ENCODE measurements around the gene VSTM2B.

Gene VSTM2B

DNA sequence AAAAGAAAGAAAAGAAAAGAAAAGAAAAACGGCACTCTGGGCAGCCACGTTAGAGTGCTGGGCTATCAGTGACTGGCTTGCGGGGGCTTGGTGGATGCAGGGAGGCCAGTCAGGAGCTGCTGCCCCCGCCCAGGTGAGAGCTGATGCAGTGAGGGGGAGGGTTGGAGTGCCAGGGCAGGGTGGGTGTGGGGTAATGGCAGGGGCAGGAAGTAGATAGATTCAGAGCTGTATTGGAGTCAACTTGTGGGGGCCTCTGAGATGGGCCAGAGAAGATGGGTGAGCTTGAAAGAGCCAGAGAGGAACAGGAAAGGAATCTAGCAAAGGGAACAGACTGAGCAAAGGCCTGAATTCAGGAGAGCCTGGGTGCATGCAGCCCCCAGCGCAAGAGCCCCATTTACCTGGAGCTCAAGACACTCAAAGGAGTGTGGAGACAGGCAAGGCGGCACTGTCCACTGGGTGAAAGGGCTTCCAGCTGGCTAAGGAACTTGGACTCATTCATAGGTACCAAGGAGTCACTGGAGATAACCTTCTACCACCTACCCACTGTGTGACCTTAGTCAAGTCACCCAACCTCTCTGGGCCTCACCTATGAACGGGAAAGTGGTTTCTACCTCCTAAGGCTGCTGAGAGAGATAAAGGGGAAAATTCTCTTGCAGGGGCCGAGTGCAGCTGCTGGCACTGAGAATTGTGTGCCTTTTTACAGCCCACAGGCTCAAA is 20.2 kb downstream of the VSTM2B start:
- Histone ChIP-seq H4K91ac (ENCODE audit: low read length) (no peak overlapping the region), H3K36me3 (ENCODE audit: control insufficient read depth in 1 of 2, insufficient read depth in 2 of 2, low read depth in 1 of 2, low read length in 2 of 2) (no peaks in the 10 kb centered on the region), H3K4ac (ENCODE audit: low read depth in 1 of 2, low read length in 2 of 2) (no peak overlapping the region), H3K4me1 (ENCODE audit: control insufficient read depth, insufficient read depth, low read depth, low read length) (peaks cover 2% of the 10 kb centered on the region), H3K18ac (ENCODE audit: low read depth in 1 of 2, low read length in 2 of 2) (no peak overlapping the region), H3K27me3 (ENCODE audit: control insufficient read depth in 1 of 2, insufficient read depth in 1 of 2, low read length in 2 of 2) (peaks cover 0 to 7% of the 10 kb centered on the region in 2 experiments), H3K4me2 (ENCODE audit: low read length, poor library complexity, severe bottlenecking) (no peak overlapping the region), H3K79me1 (replicated peaks; ENCODE audit: low read length, poor library complexity, severe bottlenecking) (no peaks in the 10 kb centered on the region), H3K9me3 (ENCODE audit: control insufficient read depth, low read length) (peaks cover 4% of the 10 kb centered on the region), H3K9ac (ENCODE audit: low read length) (no peak overlapping the region), H3K14ac (ENCODE audit: low read length in 2 of 2) (no peak overlapping the region), H3K23ac (ENCODE audit: low read length in 2 of 2) (no peak overlapping the region), H2AFZ (ENCODE audit: low read depth, low read length) (no peak overlapping the region), H2BK120ac (ENCODE audit: low read depth, low read length) (no peak overlapping the region), H2BK12ac (ENCODE audit: low read length in 2 of 2) (no peak overlapping the region), H2BK5ac (ENCODE audit: low read depth, low read length, poor library complexity, severe bottlenecking) (no peak overlapping the region), H3K27ac (ENCODE audit: low read length, poor library complexity, severe bottlenecking) (no peak overlapping the region), H2AK5ac (ENCODE audit: low read length, severe bottlenecking) (no peak overlapping the region), H3K4me3 (ENCODE audit: insufficient read depth in 1 of 2, low read depth in 1 of 2, low read length in 2 of 2) (no peak overlapping the region), H2BK15ac (ENCODE audit: low read depth, poor library complexity, severe bottlenecking) (no peak overlapping the region), H4K8ac (ENCODE audit: low read length) (no peak overlapping the region)
- WGBS, result 79% methylated on average over 8 of the region's 8 CpGs
- no peak for DNase-seq

DNA sequence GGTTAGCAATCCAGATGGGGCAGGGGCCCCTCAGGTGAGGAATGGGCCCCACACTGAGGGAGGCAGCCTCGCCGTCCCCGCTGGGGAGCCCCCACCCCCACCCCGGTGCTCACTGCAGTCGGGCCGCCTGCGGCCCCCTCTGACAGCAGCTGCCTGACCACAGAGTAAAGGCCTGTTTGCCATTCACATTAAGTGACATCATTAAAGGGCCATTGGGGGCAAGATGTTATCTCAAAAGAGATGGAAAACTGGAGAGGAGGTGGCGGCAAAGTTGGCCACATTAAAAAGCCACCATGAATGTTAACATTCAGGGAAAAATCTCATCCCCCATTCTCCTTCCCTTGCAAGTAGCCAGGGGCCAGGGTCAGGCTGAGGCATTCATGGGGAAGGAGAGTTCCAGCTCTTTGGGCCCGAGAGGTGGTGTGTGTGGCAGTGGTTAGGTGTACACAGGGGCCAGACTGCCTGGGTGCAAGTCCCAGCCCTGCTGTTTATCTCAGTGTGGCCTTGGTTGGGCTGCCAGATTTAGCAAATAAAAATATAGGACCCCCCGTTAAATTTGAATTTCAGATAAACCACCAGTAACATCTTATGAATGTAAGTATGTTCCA is 20.9 kb downstream of the VSTM2B start:
- Histone ChIP-seq H3K9me3 (ENCODE audit: control insufficient read depth, low read length) (no peaks in the 10 kb centered on the region), H3K14ac (ENCODE audit: low read length in 2 of 2) (no peak overlapping the region), H4K91ac (ENCODE audit: low read length) (no peak overlapping the region), H2BK15ac (ENCODE audit: low read depth, poor library complexity, severe bottlenecking) (no peak overlapping the region), H2AK5ac (ENCODE audit: low read length, severe bottlenecking) (no peak overlapping the region), H2BK120ac (ENCODE audit: low read depth, low read length) (no peak overlapping the region), H3K27me3 (ENCODE audit: control insufficient read depth in 1 of 2, insufficient read depth in 1 of 2, low read length in 2 of 2) (peaks cover 0 to 7% of the 10 kb centered on the region in 2 experiments), H3K79me1 (replicated peaks; ENCODE audit: low read length, poor library complexity, severe bottlenecking) (no peaks in the 10 kb centered on the region), H3K4me1 (ENCODE audit: control insufficient read depth, insufficient read depth, low read depth, low read length) (peaks cover 2% of the 10 kb centered on the region), H3K4ac (ENCODE audit: low read depth in 1 of 2, low read length in 2 of 2) (no peak overlapping the region), H2BK5ac (ENCODE audit: low read depth, low read length, poor library complexity, severe bottlenecking) (no peak overlapping the region), H3K23ac (ENCODE audit: low read length in 2 of 2) (no peak overlapping the region), H2AFZ (ENCODE audit: low read depth, low read length) (no peak overlapping the region), H3K4me2 (ENCODE audit: low read length, poor library complexity, severe bottlenecking) (no peak overlapping the region), H3K9ac (ENCODE audit: low read length) (no peak overlapping the region), H3K27ac (ENCODE audit: low read length, poor library complexity, severe bottlenecking) (no peak overlapping the region), H3K36me3 (ENCODE audit: control insufficient read depth in 1 of 2, insufficient read depth in 2 of 2, low read depth in 1 of 2, low read length in 2 of 2) (no peaks in the 10 kb centered on the region), H4K8ac (ENCODE audit: low read length) (no peak overlapping the region), H3K4me3 (ENCODE audit: insufficient read depth in 1 of 2, low read depth in 1 of 2, low read length in 2 of 2) (no peak overlapping the region), H2BK12ac (ENCODE audit: low read length in 2 of 2) (no peak overlapping the region), H3K18ac (ENCODE audit: low read depth in 1 of 2, low read length in 2 of 2) (no peak overlapping the region)
- DNase-seq, result no peak
- 47% methylated on average over 8 of the region's 10 CpGs for WGBS

DNA sequence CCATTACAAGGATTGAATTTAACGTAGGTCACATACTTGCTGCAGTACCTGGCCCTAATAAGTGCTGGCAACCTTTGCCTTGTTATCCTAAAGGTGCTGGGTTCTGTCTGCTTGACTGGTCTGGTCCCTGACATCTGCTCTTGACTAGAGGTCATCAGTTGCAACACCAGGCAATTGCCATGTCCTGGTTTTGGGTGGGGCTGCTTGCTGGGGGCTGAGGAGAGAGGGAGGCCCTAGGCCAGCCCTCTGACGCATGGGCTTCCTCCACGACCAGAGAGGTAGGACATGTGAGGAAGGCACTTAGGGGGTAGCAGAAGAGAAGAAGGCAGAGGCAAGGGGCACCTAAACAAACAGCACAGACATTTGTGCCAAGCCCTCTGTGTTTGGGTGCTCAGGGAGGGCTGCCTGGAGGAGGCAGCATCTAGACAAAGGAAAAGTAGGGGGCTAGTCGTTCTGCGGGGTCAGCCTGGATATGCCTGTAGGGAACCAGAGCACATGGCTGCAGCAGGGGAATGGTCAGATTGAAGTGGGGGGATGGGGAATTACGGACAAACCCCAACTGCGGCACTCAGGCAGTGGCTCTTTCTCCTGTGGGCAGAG is 21.7 kb downstream of the VSTM2B start:
- Histone ChIP-seq H2AK5ac (ENCODE audit: low read length, severe bottlenecking) (no peak overlapping the region), H3K4me2 (ENCODE audit: low read length, poor library complexity, severe bottlenecking) (no peak overlapping the region), H3K36me3 (ENCODE audit: control insufficient read depth in 1 of 2, insufficient read depth in 2 of 2, low read depth in 1 of 2, low read length in 2 of 2) (no peaks in the 10 kb centered on the region), H2BK5ac (ENCODE audit: low read depth, low read length, poor library complexity, severe bottlenecking) (no peak overlapping the region), H3K27ac (ENCODE audit: low read length, poor library complexity, severe bottlenecking) (no peak overlapping the region), H3K4me1 (ENCODE audit: control insufficient read depth, insufficient read depth, low read depth, low read length) (peaks cover 2% of the 10 kb centered on the region), H2BK120ac (ENCODE audit: low read depth, low read length) (no peak overlapping the region), H2BK15ac (ENCODE audit: low read depth, poor library complexity, severe bottlenecking) (no peak overlapping the region), H3K23ac (ENCODE audit: low read length in 2 of 2) (no peak overlapping the region), H4K91ac (ENCODE audit: low read length) (no peak overlapping the region), H3K4me3 (ENCODE audit: insufficient read depth in 1 of 2, low read depth in 1 of 2, low read length in 2 of 2) (no peak overlapping the region), H2BK12ac (ENCODE audit: low read length in 2 of 2) (no peak overlapping the region), H3K18ac (ENCODE audit: low read depth in 1 of 2, low read length in 2 of 2) (no peak overlapping the region), H3K79me1 (replicated peaks; ENCODE audit: low read length, poor library complexity, severe bottlenecking) (no peaks in the 10 kb centered on the region), H3K9me3 (ENCODE audit: control insufficient read depth, low read length) (no peaks in the 10 kb centered on the region), H3K27me3 (ENCODE audit: control insufficient read depth in 1 of 2, insufficient read depth in 1 of 2, low read length in 2 of 2) (peaks cover 0 to 7% of the 10 kb centered on the region in 2 experiments), H3K14ac (ENCODE audit: low read length in 2 of 2) (no peak overlapping the region), H3K9ac (ENCODE audit: low read length) (no peak overlapping the region), H2AFZ (ENCODE audit: low read depth, low read length) (no peak overlapping the region), H3K4ac (ENCODE audit: low read depth in 1 of 2, low read length in 2 of 2) (no peak overlapping the region), H4K8ac (ENCODE audit: low read length) (no peak overlapping the region)
- no peak for DNase-seq
- 71% methylated on average over 7 of the region's 7 CpGs for WGBS

DNA sequence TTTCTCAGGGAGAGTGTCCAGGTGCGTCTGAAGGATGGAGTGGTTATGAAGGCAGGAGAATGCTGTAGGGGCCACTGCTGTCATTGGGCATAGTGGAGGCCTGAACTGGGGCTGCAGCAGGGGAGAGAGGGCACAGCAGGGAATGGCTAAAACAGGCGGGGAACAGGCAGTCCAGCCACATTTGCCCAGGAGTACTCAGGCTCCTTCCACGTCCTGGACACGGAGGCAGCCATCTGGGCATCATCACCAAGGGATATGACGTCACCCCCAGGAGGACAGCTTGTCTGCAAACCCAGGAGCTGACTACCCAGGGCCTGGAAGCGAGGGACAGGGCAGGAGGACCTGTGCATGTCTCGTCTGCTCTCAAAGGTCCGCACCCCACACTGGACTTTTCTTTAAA is 22.2 kb downstream of the VSTM2B start:
- Histone ChIP-seq H2AK5ac (ENCODE audit: low read length, severe bottlenecking) (no peak overlapping the region), H2BK12ac (ENCODE audit: low read length in 2 of 2) (no peak overlapping the region), H2AFZ (ENCODE audit: low read depth, low read length) (no peak overlapping the region), H3K9me3 (ENCODE audit: control insufficient read depth, low read length) (no peaks in the 10 kb centered on the region), H3K23ac (ENCODE audit: low read length in 2 of 2) (no peak overlapping the region), H3K4me1 (ENCODE audit: control insufficient read depth, insufficient read depth, low read depth, low read length) (peaks cover 2% of the 10 kb centered on the region), H2BK5ac (ENCODE audit: low read depth, low read length, poor library complexity, severe bottlenecking) (no peak overlapping the region), H3K9ac (ENCODE audit: low read length) (no peak overlapping the region), H2BK120ac (ENCODE audit: low read depth, low read length) (no peak overlapping the region), H4K8ac (ENCODE audit: low read length) (no peak overlapping the region), H3K18ac (ENCODE audit: low read depth in 1 of 2, low read length in 2 of 2) (no peak overlapping the region), H2BK15ac (ENCODE audit: low read depth, poor library complexity, severe bottlenecking) (no peak overlapping the region), H3K27me3 (ENCODE audit: control insufficient read depth in 1 of 2, insufficient read depth in 1 of 2, low read length in 2 of 2) (peaks cover 0 to 7% of the 10 kb centered on the region in 2 experiments), H3K79me1 (replicated peaks; ENCODE audit: low read length, poor library complexity, severe bottlenecking) (no peaks in the 10 kb centered on the region), H3K4ac (ENCODE audit: low read depth in 1 of 2, low read length in 2 of 2) (no peak overlapping the region), H4K91ac (ENCODE audit: low read length) (no peak overlapping the region), H3K4me2 (ENCODE audit: low read length, poor library complexity, severe bottlenecking) (no peak overlapping the region), H3K14ac (ENCODE audit: low read length in 2 of 2) (no peak overlapping the region), H3K36me3 (ENCODE audit: control insufficient read depth in 1 of 2, insufficient read depth in 2 of 2, low read depth in 1 of 2, low read length in 2 of 2) (no peaks in the 10 kb centered on the region), H3K27ac (ENCODE audit: low read length, poor library complexity, severe bottlenecking) (no peak overlapping the region), H3K4me3 (ENCODE audit: insufficient read depth in 1 of 2, low read depth in 1 of 2, low read length in 2 of 2) (no peak overlapping the region)
- DNase-seq, result no peak
- WGBS, result 66% methylated on average over 8 of the region's 8 CpGs
